HG02970 (cell line): ENCODE measurements around the gene EPOP.

Experiments used
- ATAC-seq: cut with Tn5 transposase; IDR thresholded peaks from one replicate; pipeline ENCODE4 v1.9.1; 2021; ENCODE audit warnings: mild to moderate bottlenecking, moderate library complexity, moderate number of reproducible peaks; ENCODE audit not compliant: unreplicated experiment, low FRiP score

EPOP gene

DNA sequence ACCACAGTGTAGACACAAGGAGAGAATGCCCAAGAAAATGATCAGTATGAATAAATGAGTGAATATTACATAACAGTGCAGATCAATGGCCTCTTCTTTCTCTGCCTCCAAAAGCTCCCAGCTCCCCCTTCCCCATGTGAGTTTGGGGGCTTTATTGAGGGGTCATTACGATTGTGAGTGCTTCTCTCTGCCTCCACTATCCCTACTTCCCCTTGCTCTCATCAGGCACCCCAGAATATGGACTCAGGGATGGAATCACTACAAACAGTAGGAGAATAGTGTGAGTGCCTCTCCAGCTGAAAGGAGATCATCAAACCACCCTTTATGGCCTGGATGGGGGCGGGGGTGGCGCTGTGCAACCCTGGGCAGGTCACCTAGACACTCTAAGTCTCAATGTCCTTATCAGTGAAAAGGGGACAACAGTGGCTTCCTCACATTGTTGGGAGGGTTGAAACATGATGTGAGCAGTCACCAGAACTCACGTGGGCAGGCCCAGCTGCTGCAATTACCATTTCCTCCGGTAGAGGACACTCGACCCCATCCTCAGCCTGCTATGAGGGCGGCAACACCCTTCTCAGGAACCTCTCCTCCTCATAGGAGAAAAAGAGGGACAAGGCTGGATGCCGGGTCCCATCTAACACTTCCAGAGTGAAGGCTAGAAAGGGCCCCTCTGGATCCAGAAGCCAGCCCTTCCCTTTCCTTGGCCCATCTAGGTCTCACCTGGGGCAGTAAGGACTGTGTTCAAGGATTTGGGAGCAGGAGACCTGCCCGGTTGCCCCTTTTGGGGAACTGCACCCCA, 2.1 kb upstream of the EPOP start:
- no peak for ATAC-seq

DNA sequence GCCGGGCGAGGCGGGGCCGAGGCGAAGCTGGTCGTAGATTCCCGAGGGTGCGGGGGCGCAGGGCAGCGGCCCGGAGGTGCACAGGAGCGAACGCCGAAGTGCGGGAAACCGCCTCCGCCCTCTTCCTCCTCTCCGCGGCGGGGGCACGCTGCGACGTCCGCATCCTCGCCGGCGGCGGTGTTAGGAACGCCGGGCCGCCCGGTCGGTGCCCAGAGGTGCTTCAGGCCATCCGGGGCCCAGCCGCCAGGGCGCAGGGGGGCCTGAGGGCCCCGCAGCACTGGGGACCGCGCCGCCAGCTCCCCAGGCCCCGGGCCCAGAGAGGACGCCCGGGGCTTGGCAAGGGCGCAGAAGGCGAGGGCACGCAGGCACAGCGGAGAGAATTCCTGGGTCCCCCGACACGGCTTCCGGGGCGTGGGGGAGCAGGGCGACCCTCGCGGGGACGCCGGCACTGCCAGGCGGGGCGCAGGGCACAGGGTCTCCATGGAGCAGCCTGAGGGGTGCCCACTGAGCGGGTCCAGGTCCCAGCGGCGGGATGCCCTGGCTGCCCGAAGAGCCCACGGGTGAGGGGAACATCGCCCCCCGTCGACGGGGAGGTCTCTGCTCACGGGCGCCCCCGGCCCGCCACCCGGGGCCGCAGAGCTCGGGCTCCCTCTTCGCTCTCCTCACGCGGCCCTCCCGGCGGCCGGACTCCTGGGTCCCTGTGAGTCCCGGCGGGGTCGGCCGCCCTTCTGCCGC, 576 bp downstream of the EPOP start:
- peak; percentile 4 for ATAC-seq

DNA sequence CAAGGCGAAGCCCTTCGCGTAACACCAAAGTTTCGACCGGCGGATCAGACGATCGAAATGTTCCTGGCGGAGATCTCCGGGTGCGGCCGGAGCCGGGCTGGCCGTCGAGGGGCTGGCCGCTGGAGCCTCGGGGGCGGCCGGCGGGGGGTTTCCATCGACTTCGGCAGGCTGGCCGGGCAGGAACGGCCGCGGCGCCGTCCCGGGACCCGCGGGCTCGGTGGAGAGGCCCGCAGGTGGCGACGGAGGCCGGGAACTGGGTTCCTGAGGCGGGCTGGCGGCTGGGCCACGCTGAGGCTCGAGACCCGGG, 1.1 kb downstream of the EPOP start:
- ATAC-seq = no peak

DNA sequence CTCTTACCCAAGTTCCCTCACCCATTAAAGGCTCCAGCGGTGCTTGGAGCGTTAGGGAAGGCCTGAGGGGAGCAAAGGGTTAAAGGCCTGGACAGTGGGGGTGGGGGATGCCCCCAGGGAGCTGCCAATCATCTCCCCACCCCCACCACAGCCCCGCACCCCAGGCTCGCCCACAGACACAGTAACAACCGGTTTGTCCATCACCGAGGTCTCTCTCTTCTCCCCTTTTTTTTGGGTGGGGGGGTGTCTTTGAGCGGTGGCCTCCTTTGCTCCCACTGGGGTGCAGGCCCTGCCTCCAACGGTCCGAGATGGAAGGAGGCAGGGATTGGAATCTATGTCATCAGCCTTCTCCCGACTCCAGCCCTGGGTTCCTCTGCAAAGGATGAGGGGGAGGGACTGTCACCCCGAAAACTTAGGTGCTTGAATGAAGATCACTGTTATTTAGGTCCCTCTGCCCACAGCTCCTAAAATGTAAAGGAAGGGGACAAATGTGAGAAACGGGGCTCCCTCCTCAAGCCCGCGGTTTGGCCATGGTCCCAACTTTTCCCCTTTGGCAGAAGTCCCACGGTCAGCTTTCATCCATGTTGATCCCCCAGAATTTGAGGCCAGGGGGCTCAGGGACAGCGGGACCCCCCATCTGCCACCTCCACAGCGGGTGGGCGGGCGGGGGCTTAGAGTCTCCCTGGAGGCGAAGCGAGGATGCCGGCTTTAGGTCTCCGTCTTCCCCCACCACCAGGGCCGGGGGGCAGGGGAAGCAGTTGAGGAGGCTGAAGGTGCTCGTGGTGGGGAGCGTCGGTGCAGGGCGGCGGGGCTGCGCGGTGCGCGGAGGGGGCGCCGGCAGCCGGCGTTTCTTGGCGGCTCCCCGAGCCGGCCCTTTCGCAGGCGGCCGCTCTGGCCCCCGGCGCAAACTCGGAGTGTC, 1.7 kb downstream of the EPOP start:
- ATAC-seq = no peak

DNA sequence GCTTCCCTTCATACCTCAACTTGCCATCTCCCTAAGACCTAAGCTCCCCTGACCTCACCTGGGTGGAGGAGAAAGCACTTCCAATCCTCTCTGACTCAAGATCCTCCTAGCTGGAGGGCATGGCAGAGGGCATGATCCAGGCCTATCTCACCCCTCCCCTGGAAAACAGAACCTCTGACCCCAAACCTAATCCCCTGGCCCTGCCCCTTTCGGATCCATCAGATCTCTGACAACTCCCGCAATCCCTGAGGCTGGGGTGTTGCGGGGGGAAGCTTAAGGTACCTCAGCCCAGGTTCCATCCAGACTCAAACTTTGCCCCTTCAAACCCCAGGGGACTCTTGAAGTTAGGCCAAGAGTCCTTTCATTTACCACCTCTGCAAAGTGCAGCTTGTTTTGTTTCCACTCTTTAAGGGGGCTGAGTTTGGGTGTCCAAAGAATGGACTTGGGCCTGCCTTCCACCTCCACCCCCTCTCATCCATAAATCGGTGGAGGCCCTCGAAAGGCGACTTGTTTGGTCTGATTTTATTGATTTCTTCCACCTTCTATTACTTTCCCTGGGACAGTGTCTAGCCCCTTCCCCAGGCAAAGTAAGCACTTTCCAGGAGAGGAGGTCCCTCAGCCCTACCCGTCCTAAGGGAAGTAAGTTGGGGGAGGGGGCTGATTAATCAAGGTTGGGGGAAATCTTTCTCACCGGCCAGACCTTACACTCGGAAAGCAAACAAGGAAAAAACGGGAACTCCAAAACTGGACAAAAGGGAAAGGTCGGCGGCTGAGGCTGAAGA, 2.6 kb downstream of the EPOP start:
- no peak for ATAC-seq

DNA sequence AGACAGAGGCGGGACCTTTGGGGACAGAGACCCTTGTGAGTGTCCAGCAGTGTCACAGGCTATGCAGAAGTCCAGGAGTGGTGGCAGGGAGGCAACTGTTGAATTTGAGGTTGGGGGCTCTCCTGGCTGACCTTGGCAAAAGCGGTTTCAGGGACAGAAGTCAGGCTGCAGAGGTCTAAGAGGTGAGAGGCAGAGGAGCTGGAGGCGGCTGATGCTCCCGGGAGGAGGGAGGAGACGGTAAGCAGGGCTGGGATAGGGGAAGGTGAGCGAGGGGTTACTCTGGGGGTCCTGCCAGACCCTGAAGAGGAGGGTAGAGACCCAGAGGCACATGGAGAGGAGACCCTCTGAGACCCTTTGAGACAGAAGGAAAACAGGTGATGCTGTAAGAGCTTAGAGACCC, 5.2 kb downstream of the EPOP start:
- no peak for ATAC-seq

DNA sequence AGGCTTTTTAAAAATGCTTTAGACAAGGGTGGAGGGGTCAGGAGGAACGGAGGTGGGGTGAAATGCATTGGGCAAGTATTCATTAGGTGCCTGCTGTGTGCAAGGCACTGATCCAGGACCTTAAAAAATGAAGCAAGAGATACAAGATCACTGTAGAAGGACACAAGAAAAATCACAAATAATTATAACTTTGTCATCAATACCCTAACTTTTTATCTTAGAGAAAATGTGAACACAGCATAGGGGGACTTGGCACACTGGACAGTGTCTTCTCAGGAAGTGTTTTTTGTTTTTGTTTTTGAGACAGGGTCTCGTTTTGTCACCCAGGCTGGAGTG, 7.0 kb downstream of the EPOP start:
- ATAC-seq = no peak

DNA sequence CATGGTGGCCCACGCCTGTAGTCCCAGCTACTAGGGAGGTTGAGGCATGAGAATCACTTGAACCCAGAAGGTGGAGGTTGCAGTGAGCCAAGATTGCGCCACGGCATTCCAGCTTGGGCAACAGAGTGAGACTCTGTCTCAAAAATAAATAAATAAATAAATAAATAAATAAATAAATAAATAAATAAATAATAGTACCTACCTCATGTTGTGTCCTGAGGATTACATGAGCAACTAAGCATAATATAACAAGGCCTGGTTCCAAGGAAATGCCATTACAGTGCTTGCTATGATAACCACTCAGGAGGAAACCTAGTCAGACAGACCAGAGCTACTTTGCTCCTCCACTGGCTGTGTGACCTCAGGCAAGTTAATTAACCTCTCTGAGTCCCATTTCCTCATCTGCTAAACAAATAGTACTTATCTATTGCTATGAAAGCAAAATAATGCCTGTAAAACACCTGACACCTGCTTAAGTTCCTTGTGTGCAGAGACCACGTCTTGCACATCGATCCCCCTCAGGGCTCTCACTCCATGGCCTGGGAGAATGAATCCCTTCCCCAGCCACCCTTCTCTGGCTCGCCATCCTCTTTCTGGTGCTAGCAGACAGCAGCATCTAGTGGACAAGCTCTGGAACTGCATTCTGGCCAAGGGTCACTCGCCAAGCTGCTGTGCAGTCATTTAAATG, 7.5 kb downstream of the EPOP start:
- no peak for ATAC-seq

DNA sequence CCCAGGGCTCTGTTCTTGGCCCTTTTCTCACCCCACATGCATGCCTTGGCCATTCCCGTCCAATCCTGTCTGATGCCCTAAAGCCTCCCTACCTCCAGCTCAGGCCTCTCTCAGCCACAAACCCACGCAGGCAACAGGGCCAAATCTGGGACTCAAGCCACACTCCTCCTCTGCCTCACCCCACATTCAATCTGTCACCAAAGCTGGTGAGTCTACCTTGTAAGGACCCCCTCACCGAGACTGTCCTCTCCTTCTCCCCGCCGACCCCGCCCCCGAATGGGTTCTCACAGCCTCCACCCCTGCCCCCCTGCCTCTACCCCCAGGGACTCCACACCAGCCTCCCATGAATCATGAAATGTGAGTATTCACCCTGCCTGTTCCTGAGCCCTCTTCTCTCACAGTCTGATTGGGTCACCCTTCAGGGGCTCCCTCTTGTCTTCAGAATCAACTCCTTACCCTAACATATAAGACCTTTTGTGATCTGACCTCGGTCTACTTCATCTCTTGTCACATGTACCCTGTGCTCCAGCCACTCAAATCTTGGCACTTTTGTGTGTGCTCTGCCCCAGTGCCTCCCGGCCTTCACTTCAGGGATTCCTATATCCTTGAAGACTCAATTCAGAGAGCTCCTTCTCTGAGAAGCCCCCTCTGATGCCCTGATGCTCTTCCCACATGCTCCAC, 10.7 kb downstream of the EPOP start:
- ATAC-seq = no peak

DNA sequence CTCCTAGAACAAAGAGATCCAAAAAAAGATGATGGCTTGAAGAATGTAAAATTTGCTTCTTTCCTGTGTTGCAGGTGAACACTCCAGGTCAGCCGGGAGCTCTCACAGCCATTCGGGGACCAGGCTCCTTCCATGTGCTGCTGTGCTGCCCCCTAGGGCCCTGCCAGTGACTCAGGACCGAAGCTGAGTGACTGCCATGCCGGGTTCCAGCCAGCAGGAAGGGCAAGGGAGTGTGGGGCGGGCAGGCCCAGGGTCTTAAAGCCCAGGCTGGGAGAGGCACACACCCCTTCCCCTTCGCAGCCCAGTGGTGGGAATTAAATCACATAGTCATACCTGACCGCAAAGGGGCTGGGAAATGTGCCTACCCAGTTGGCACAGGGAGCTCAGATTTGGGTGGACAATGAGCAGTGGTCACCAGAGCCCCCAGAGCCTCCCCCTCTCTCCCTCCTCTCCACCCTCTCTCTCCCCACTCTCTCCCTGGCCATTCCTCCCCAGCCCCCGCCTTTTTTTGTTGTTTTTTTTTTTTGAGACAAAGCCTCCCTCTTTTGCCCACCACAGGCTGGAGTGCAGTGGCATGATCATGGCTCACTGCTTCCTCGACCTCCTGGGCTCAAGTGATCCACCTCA, 11.5 kb downstream of the EPOP start:
- ATAC-seq = no peak

DNA sequence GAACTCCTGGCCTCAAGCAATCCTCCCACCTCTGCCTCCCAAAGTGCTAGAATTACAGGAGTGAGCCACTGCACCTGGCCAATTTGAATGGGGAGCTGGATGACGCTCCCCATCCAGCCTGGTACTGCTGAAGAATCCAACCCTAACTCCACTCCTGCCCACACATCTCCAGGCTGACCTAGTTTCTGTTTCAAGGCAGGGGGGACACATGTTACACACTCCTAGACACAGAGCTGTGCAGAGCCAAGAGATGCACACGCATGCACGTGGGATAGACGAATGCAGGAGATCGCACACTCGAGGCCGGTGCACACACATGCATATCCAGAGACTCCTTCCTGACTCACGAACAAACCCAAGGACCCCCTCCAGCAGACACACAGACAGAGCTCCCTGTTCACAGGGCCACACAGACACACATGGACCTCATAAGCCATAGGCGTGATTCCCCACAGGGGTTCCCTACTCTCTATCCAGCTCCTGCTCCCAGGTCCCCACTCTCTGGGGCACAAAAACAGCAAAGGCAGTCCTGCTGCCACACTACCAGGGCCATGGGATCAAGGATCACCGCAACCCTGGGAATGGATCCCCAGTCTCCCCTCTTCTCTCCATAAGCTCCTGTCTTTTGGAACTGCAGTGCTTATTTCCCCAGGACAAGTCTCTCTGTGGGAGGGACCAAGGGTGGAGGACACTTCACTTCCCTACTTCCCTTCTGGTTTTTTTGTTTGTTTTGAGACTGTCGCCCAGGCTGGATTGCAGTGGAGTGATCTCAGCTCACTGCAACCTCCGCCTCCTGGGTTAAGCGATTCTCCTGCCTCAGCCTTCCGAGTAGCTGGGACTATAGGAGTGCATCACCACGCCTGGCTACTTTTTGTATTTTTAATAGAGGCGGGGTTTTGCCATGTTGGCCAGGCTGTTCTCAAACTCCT, 14.4 kb downstream of the EPOP start:
- no peak for ATAC-seq

DNA sequence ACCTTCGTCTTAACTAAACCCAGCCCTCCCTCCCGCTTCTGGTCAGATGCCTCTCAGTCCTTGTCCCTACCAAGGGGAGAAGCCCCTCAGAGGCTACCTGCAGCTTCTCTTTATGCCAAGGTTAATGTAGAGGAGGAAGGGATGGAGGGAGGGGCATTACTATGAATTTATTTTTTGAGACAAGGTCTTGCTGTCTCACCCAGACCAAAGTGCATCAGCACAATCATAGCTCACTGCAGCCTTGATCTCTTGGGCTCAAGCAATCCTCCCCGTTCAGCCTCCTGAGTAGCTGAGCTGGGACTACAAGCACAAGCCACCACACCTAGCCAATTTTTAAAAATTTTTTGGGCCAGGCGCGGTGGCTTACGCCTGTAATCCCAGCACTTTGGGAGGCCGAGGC, 15.3 kb downstream of the EPOP start:
- ATAC-seq = no peak

DNA sequence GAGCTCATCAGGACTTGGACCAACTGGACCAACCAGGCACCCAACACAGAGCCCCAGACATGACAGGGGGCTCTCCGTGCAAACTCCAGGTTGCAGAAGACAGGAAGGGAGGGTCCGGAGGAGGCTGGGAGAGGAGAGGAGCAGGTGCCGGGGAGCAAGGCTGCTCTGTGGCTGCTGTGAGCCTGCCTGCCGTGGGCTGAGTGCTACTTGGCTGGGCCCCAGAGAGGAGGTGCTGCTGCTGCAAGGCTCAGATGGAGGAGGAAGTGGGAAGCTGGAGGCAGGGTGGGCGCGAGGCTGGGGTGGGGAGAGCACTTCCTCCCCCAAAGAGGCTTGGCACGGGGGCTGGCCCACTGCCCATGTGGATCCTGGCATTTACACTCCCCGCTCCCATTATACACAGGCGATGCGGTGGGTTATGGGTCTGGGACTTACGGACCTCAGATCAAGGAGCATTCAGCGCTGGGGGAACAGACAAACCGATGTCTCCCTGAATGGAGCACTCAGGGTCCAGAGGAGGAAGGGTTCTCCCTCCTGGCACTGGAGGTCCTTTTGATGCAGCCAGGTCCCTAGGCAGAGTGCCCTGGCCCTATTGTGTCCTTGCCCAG, 15.9 kb downstream of the EPOP start:
- ATAC-seq = no peak

DNA sequence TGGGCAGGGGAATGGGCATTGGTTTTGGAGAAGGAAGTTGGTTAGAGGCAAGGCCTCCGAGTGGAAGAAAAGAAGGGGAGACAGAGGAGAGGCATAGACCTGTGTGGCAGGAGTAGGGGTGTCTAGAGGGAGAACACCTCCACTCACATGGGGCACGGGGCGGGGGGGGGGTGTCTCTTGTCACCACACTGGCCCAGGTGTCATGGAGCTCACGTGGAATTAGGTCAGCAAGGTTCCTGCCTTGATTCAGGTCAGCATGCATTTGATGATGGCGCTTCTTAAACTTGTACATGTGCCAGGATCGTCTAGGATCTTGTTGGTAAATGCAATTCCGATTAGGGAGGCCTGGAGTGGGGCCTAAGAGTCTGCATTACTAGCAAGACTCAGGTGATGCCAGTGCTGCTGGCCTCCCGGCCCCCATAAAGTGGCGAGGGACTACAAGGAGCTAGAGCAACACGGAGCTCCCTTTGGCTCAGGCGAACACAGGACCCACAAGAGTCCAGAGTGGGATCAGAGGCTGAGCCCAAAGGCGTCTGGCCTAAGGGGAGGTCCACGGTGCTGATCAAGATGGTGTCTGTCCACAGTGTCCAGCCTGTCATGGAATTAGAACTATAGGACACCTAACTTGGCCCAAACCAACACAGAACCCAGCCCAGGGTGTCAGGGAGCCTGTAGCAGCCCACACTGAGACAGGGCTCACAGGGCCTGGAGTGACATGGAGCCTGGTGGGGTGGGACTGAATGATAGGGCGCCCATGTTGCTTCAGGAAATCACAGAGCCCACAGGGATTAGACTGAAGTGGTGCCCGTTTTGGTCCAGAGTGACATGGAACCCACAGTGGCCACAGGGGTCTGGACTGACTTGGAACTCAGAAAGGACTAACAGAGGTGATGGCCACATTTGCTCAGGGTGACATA, 16.7 kb downstream of the EPOP start:
- no peak for ATAC-seq

DNA sequence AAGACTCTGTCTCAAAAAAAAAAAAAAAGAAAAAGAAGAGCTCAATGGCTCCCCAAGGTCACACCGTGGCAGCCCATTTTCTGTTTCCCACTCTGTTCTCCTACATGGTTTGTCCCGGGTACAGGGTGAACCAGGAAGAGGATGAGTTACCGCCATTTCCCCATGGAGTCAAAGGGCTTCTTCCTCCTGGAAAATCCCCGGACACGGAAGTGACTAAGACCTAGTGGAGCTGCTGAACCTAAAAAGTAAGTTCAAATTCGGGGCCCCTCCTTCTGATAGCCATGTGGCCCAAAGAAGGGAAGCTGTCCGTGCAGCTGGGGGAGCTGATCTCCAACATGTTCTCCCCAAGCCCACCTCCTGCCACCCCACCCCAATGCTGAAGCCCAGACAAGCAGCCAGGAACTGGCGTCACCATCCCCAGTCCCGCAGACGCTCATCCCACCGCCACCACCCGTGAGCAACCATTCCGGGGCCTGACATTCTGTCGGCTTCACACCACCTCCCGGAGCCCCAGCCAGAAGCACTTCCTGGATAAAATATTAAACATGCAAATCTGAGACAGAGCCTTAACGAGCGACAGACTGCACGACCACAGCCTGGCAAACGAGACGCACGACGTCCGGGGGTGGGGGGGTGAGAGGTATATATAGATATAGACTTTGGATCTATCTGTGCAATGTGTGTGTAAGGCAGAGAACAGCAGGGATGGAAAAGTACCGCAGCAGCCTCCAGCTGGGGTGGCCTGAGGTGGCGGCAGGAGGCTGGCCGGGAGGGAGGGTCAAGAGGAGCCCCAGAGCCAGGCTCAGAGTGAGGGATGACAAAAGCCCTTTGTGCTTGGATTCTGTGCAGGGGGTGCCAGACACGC, 17.6 kb downstream of the EPOP start:
- no peak for ATAC-seq
